ENCODE results near the gene FRAS1. TPM values are rescaled to one million over a fixed set of nuclear protein-coding genes. Genes with fewer than 3 reads are reported as not detected.

Gene FRAS1
- total and polyA plus RNA-seq, 2 donors (not counting 1 experiment from before 2014, with no cell fraction given) = 0.03 to 0.12 TPM

GRCh38 chr4:78169728-78170127 is 112.6 kb downstream of the FRAS1 start:
- Histone ChIP-seq H3K4me3 (ENCODE audit: control extremely low read depth in 1 of 5, extremely low read depth in 1 of 5, insufficient read depth in 1 of 5, low read depth in 2 of 5, low read length in 4 of 5) (no peak overlapping the region), H3K9ac (ENCODE audit: low read length) (no peak overlapping the region), H2AFZ (ENCODE audit: insufficient read depth, low read depth, low read length, poor library complexity, severe bottlenecking) (no peak overlapping the region), H3K79me2 (ENCODE audit: control insufficient read depth, insufficient read depth, low read length) (no peaks in the 10 kb centered on the region), H3K4me1 (ENCODE audit: control insufficient read depth in 2 of 2, insufficient read depth in 2 of 2, low read length in 2 of 2) (no peaks in the 10 kb centered on the region), H3K27ac (ENCODE audit: low read length in 2 of 2) (no peak overlapping the region), H3K36me3 (replicated peaks in 1 of 2; ENCODE audit: control extremely low read depth in 1 of 2, control insufficient read depth in 1 of 2, extremely low read depth in 1 of 2, insufficient read depth in 2 of 2, low read length in 1 of 2) (no peaks in the 10 kb centered on the region), H3K9me3 (ENCODE audit: control extremely low read depth in 1 of 3, control insufficient read depth in 2 of 3, insufficient read depth in 1 of 3, low read length in 2 of 3) (no peaks in the 10 kb centered on the region), H4K20me1 (ENCODE audit: control insufficient read depth, insufficient read depth, low read length, poor library complexity, severe bottlenecking) (no peaks in the 10 kb centered on the region), H3K27me3 (replicated peaks in 1 of 4; ENCODE audit: control extremely low read depth in 1 of 4, control insufficient read depth in 3 of 4, insufficient read depth in 4 of 4, low read length in 3 of 4) (peaks cover 0 to 3% (median 0%) of the 10 kb centered on the region in 4 experiments), H3K4me2 (replicated peaks; ENCODE audit: low read depth, low read length, poor library complexity, severe bottlenecking) (no peak overlapping the region)
- DNase-seq (no peak), ATAC-seq (ENCODE audit: low read depth) (no peak)
- TF ChIP-seq EZH2 (IDR thresholded peaks at IDR 0.05; ENCODE audit: borderline replicate concordance, insufficient read depth, low read depth, low read length, poor library complexity, severe bottlenecking) (no peak), CTCF (IDR thresholded peaks at IDR 0.05) (no peak)
- H3K4me3 Mint-ChIP-seq = no peak overlapping the region
- WGBS (ENCODE audit: insufficient coverage) = no CpG with 5 or more reads among the region's 1 CpG
- no peak overlapping the region for H3K27ac Mint-ChIP-seq
- H3K27me3 Mint-ChIP-seq = peaks cover 6% of the 10 kb centered on the region
- no peaks in the 10 kb centered on the region for H3K9me3 Mint-ChIP-seq (ENCODE audit: insufficient read depth)
- POLR2A ChIA-PET = no interaction called here
- CTCF ChIA-PET = no interaction called here
- intact Hi-C loops (cut with micrococcal nuclease) = no loop called here
- no peaks in the 10 kb centered on the region for H3K4me1 Mint-ChIP-seq

- Mint-ChIP-seq H3K4me3 (no peak overlapping the region), H3K27ac (no peak overlapping the region), H3K4me1 (no peaks in the 10 kb centered on the region), H3K27me3 (peaks cover 10% of the 10 kb centered on the region), H3K9me3 (ENCODE audit: insufficient read depth) (no peaks in the 10 kb centered on the region)
- no peaks in the 10 kb centered on the region for H3K9me3 ChIP-seq (ENCODE audit: control extremely low read depth in 1 of 3, control insufficient read depth in 2 of 3, insufficient read depth in 1 of 3, low read length in 2 of 3)
- H4K20me1 ChIP-seq (ENCODE audit: control insufficient read depth, insufficient read depth, low read length, poor library complexity, severe bottlenecking) = no peaks in the 10 kb centered on the region
- H3K79me2 ChIP-seq (ENCODE audit: control insufficient read depth, insufficient read depth, low read length) = no peaks in the 10 kb centered on the region
- H3K4me1 ChIP-seq (ENCODE audit: control insufficient read depth in 2 of 2, insufficient read depth in 2 of 2, low read length in 2 of 2) = no peaks in the 10 kb centered on the region
- H3K27ac ChIP-seq (ENCODE audit: low read length in 2 of 2) = no peak overlapping the region
- WGBS (ENCODE audit: insufficient coverage) = 91% methylated on average over 6 of the region's 6 CpGs
- ChIA-PET POLR2A (no interaction called here), CTCF (interaction anchor here (0.8 to 1.0 kb wide), 2 partner anchors 19 to 142 kb away, joined by 3 read pairs; no protein-coding TSS in a partner anchor)
- intact Hi-C loops (cut with micrococcal nuclease) = no loop called here
- H3K36me3 ChIP-seq (replicated peaks in 1 of 2; ENCODE audit: control extremely low read depth in 1 of 2, control insufficient read depth in 1 of 2, extremely low read depth in 1 of 2, insufficient read depth in 2 of 2, low read length in 1 of 2) = no peaks in the 10 kb centered on the region
- H3K9ac ChIP-seq (ENCODE audit: low read length) = no peak overlapping the region
- H3K4me2 ChIP-seq (replicated peaks; ENCODE audit: low read depth, low read length, poor library complexity, severe bottlenecking) = no peak overlapping the region
- no peak overlapping the region for H3K4me3 ChIP-seq (ENCODE audit: control extremely low read depth in 1 of 5, extremely low read depth in 1 of 5, insufficient read depth in 1 of 5, low read depth in 2 of 5, low read length in 4 of 5)
- TF ChIP-seq EZH2 (IDR thresholded peaks at IDR 0.05; ENCODE audit: borderline replicate concordance, insufficient read depth, low read depth, low read length, poor library complexity, severe bottlenecking) = no peak
- TF ChIP-seq CTCF (IDR thresholded peaks at IDR 0.05) = no peak
- no peak for ATAC-seq (ENCODE audit: low read depth)
- no peak overlapping the region for H2AFZ ChIP-seq (ENCODE audit: insufficient read depth, low read depth, low read length, poor library complexity, severe bottlenecking)
- H3K27me3 ChIP-seq (replicated peaks in 1 of 4; ENCODE audit: control extremely low read depth in 1 of 4, control insufficient read depth in 3 of 4, insufficient read depth in 4 of 4, low read length in 3 of 4) = peaks cover 0 to 3% (median 0%) of the 10 kb centered on the region in 4 experiments
- DNase-seq = no peak
Observed at GRCh38 chr4:78171482-78171881, 114.4 kb downstream of the FRAS1 start.
